Retinal pigment epithelial cell (primary cell): ENCODE measurements around the gene HLCS.

Experiments used
- DNase-seq: peaks from one replicate; pipeline ENCODE4 v3.0.0-alpha.2; 2010; ENCODE audit warnings: low read depth
- H3K4me3 ChIP-seq: 2 replicates; pipeline ENCODE4 v1.5.1; 2011; ENCODE audit warnings: mild to moderate bottlenecking, low read length, control low read depth, moderate library complexity
- TF ChIP-seq, protein P1 (sequence below): conservative IDR thresholded peaks from 2 replicates; pipeline ENCODE4 v1.5.1; 2011; ENCODE audit warnings: low read depth, low read length, control low read depth, inconsistent platforms

Gene HLCS

GRCh38 chr21:36700971-36701755 lies 265.3 kb downstream of the HLCS start:
- H3K4me3 ChIP-seq: no peak overlapping the region
- TF ChIP-seq, protein P1, sequence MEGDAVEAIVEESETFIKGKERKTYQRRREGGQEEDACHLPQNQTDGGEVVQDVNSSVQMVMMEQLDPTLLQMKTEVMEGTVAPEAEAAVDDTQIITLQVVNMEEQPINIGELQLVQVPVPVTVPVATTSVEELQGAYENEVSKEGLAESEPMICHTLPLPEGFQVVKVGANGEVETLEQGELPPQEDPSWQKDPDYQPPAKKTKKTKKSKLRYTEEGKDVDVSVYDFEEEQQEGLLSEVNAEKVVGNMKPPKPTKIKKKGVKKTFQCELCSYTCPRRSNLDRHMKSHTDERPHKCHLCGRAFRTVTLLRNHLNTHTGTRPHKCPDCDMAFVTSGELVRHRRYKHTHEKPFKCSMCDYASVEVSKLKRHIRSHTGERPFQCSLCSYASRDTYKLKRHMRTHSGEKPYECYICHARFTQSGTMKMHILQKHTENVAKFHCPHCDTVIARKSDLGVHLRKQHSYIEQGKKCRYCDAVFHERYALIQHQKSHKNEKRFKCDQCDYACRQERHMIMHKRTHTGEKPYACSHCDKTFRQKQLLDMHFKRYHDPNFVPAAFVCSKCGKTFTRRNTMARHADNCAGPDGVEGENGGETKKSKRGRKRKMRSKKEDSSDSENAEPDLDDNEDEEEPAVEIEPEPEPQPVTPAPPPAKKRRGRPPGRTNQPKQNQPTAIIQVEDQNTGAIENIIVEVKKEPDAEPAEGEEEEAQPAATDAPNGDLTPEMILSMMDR: no peak
- DNase-seq: no peak
